Esophagus squamous epithelium (tissue), 4 donors: ENCODE data around the gene TMEM30A.

ENCODE experiments used
- CTCF ChIP-seq, 6 experiments: fragments of 450-650 bp in 4 of 6; fragments of 200-600 bp in 2 of 6; sonication (generic) in 2 of 6; IDR thresholded peaks; one replicate each; pipeline ENCODE4 v1.5.1; 2016 to 2019; ENCODE audit warnings: antibody characterized with exemption in 6 of 6, mild to moderate bottlenecking in 4 of 6, moderate library complexity in 4 of 6
- POLR2A ChIP-seq, 4 donors: fragments of 450-650 bp; IDR thresholded peaks; one replicate each; pipeline ENCODE4 v1.6.1; 2017; ENCODE audit warnings: antibody characterized with exemption in 4 of 4, mild to moderate bottlenecking in 4 of 4, moderate library complexity in 3 of 4

- TF ChIP-seq CTCF (IDR thresholded peaks at IDR 0.05): no peak
- TF ChIP-seq POLR2A (IDR thresholded peaks at IDR 0.05): no peak
These were observed 2.9 kb downstream of the TMEM30A start for GRCh38 chr6:75281653-75282052.
